PC-3 (cell line): ENCODE measurements around the gene RAG1.

Experiments used
- EZH2 ChIP-seq: fragments of 300-600 bp; sonication (generic); IDR thresholded peaks from one replicate; pipeline ENCODE4 v1.6.1; 2017; ENCODE audit warnings: antibody characterized with exemption, mild to moderate bottlenecking, low read length; ENCODE audit not compliant: unreplicated experiment
- EZH2phosphoT487 ChIP-seq: fragments of 300-600 bp; sonication (generic); IDR thresholded peaks from 2 replicates; pipeline ENCODE4 v1.6.1; 2018; ENCODE audit warnings: mild to moderate bottlenecking, antibody characterized with exemption, low read length, borderline replicate concordance
- TF ChIP-seq, protein P1 (sequence below): fragments of 300-600 bp; sonication (generic); conservative IDR thresholded peaks from 2 replicates; pipeline ENCODE4 v1.5.1; 2017; ENCODE audit warnings: antibody characterized with exemption, low read depth, mild to moderate bottlenecking, low read length

DNA sequence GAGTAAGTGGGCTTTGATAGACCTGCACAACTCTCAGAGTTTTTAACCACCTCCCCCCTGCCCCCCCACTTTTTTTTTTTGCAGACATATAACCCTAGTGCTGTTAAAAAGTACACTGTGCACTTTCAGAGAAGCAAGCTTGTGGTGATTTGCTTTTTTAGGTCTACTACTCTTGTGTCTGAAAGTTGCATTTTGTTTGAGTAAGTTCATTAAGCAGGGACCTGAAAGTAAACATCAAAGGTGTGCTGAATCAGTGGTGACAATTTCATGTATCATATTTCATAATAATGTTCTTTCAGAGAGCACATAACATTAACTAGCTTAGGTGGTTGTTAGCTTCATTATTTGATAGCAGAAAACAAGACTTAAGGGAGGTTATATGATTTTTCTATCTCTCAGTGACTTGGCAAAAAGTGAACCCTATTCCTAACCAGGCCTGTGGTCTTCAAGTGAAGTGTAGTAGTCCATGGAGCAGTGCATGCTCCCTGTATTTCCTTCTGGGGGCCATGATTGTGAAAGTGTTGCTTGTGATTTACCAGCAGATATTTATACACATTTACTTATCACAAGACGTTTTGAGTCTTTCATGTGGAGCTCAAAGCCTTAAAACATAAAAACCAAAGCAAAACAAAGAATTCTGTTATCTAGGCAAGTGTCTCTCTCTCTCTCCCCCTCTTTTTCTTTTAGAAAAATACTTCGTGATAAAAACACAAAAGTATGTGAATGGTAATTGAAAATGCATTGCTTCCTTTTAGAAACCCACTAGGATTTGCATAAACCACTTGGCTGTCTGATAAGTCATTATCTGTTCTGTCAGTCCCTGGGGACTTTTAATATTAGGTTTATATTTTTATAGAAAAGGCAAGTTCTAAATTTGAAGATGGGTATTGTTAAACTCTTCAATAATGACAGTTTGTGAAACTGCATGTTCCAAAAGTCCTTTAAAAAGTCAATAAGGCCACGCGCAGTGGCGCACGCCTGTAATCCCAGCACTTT, 37.7 kb downstream of the RAG1 start:
- TF ChIP-seq, protein P1, sequence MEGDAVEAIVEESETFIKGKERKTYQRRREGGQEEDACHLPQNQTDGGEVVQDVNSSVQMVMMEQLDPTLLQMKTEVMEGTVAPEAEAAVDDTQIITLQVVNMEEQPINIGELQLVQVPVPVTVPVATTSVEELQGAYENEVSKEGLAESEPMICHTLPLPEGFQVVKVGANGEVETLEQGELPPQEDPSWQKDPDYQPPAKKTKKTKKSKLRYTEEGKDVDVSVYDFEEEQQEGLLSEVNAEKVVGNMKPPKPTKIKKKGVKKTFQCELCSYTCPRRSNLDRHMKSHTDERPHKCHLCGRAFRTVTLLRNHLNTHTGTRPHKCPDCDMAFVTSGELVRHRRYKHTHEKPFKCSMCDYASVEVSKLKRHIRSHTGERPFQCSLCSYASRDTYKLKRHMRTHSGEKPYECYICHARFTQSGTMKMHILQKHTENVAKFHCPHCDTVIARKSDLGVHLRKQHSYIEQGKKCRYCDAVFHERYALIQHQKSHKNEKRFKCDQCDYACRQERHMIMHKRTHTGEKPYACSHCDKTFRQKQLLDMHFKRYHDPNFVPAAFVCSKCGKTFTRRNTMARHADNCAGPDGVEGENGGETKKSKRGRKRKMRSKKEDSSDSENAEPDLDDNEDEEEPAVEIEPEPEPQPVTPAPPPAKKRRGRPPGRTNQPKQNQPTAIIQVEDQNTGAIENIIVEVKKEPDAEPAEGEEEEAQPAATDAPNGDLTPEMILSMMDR, result no peak
- TF ChIP-seq EZH2phosphoT487 (no peak), EZH2 (no peak)
